ENCODE measurements around the gene DBF4B.
"Not testable (repeated sequence)": the region's sequence is repeated elsewhere in the genome, so short reads cannot be mapped to it uniquely, and the experiment has no call there.

Gene DBF4B

DNA sequence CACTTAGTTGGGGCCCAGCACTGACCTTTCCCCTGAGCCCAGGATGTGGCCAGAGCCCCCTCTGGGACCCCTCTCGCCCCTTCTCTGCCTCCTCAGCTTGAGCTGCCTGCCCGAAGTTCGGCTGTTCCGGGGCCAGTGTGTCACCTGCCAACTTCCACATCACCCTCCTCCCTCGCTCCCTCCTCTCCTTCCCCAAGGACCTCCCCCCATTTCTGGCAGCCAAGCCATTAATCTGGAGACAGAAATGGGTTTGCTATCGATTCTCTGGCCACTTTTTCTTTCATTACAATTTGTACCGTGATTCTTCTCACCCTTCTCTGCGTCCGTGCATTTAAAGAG lies 41.5 kb downstream of the DBF4B start:
- TF ChIP-seq SUZ12 (IDR thresholded peaks at IDR 0.05) (no peak), ZNF384 (IDR thresholded peaks at IDR 0.05) (no peak), NFRKB (IDR thresholded peaks at IDR 0.05) (no peak), L3MBTL2 (conservative IDR thresholded peaks at IDR 0.05) (no peak)
- DNase-seq (ENCODE audit: extremely low spot score), result no peak
- ChIA-PET CTCF (no interaction called here), POLR2A (interaction anchor here (2.0 kb wide), 1 partner anchor 9 kb away, joined by 11 read pairs; the partner anchor contains the start of gene ADAM11)

- CTCF ChIA-PET, result no interaction called here
- DNase-seq (ENCODE audit: extremely low spot score), result no peak
- TF ChIP-seq ELF4 (IDR thresholded peaks at IDR 0.05) (no peak), FOXK2 (IDR thresholded peaks at IDR 0.05) (no peak), LEF1 (IDR thresholded peaks at IDR 0.05; ENCODE audit: borderline replicate concordance) (no peak), ZNF384 (IDR thresholded peaks at IDR 0.05) (no peak), NFRKB (IDR thresholded peaks at IDR 0.05) (no peak), CTBP1 (IDR thresholded peaks at IDR 0.05; ENCODE audit: borderline replicate concordance) (no peak), L3MBTL2 (conservative IDR thresholded peaks at IDR 0.05) (no peak), PKNOX1 (IDR thresholded peaks at IDR 0.05) (no peak), BHLHE40 (IDR thresholded peaks at IDR 0.05; ENCODE audit: borderline replicate concordance) (no peak), SUZ12 (IDR thresholded peaks at IDR 0.05) (no peak), HDGF (IDR thresholded peaks at IDR 0.05; ENCODE audit: borderline replicate concordance) (no peak), FOXM1 (IDR thresholded peaks at IDR 0.05; ENCODE audit: borderline replicate concordance) (no peak), TARDBP (IDR thresholded peaks at IDR 0.05) (no peak), SP1 (IDR thresholded peaks at IDR 0.05) (no peak), ARNT (IDR thresholded peaks at IDR 0.05) (no peak), FOXA1 (IDR thresholded peaks at IDR 0.05) (no peak)
- POLR2A ChIA-PET, result no interaction called here
Observed at GRCh38 chr17:44751331-44751730, 42.9 kb downstream of the DBF4B start.

- CTCF ChIA-PET, result interaction anchor here (1.4 kb wide), 1 partner anchor 168 kb away, joined by 3 read pairs; no protein-coding TSS in a partner anchor
- TF ChIP-seq BHLHE40 (IDR thresholded peaks at IDR 0.05; ENCODE audit: borderline replicate concordance) (no peak), L3MBTL2 (conservative IDR thresholded peaks at IDR 0.05) (no peak), ELF4 (IDR thresholded peaks at IDR 0.05) (no peak), SUZ12 (IDR thresholded peaks at IDR 0.05) (no peak), CTBP1 (IDR thresholded peaks at IDR 0.05; ENCODE audit: borderline replicate concordance) (no peak), FOXK2 (IDR thresholded peaks at IDR 0.05) (no peak), ARNT (IDR thresholded peaks at IDR 0.05) (no peak), LEF1 (IDR thresholded peaks at IDR 0.05; ENCODE audit: borderline replicate concordance) (no peak), ZNF384 (IDR thresholded peaks at IDR 0.05) (no peak)
- POLR2A ChIA-PET, result no interaction called here
- DNase-seq (ENCODE audit: extremely low spot score), result no peak
Observed at GRCh38 chr17:44751806-44752205, 43.3 kb downstream of the DBF4B start.

DNA sequence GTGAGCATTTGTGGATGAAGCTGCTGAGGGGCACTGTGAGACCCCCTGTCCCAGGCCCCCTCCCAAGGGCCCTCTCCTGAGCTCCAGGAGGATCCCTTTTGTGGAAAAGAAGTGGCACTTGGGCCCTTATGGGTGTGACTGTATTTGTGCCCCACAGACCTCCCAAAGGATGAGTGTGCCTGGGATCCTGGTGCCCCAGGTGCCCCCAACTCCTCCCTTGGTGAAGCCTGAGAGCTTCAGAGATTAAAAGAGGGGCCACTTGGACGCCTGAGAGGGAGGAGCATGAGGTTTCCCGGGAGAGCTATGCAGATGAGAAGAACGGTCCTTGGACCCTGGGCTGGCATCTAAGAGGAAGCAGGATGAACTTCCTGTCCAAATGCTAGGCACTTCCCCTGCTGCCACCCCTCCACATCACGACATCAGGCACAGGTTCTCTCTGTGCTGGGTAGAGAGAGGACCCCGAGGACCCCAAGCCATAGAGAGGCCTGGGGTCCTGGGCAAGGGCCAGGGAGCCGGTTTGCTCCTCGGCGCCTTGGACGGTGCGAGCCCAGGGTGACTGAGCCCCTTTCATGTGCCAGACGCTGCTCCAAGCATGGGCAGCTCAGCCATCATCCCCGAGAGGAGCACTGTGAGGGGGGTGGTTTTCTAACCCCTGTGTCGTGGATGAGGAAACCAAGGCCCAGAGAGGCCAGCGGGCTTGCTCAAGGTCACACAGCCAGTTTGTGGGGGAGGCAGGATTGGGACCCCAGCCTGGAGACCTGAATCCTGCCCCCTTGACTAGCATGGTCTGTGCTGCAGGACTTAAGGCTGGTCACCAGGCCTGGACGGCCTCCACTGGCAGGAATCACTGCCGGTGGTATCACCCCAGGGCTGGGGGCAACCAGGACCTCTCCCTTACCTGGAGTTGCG lies 44.7 kb downstream of the DBF4B start:
- no peak for TF ChIP-seq BHLHE40 (IDR thresholded peaks at IDR 0.05; ENCODE audit: borderline replicate concordance)
- TF ChIP-seq CTBP1 (IDR thresholded peaks at IDR 0.05; ENCODE audit: borderline replicate concordance), result no peak
- no peak for TF ChIP-seq ZNF384 (IDR thresholded peaks at IDR 0.05)
- no peak for TF ChIP-seq LEF1 (IDR thresholded peaks at IDR 0.05; ENCODE audit: borderline replicate concordance)
- no peak for TF ChIP-seq PKNOX1 (IDR thresholded peaks at IDR 0.05)
- no peak for TF ChIP-seq L3MBTL2 (conservative IDR thresholded peaks at IDR 0.05)
- TF ChIP-seq ARNT (IDR thresholded peaks at IDR 0.05), result no peak
- TF ChIP-seq HDGF (IDR thresholded peaks at IDR 0.05; ENCODE audit: borderline replicate concordance), result no peak
- no peak for TF ChIP-seq FOXM1 (IDR thresholded peaks at IDR 0.05; ENCODE audit: borderline replicate concordance)
- no peak for TF ChIP-seq FOXK2 (IDR thresholded peaks at IDR 0.05)
- TF ChIP-seq TARDBP (IDR thresholded peaks at IDR 0.05), result no peak
- DNase-seq (ENCODE audit: extremely low spot score), result no peak
- ChIA-PET CTCF (interaction anchor here (1.4 kb wide), 1 partner anchor 167 kb away, joined by 3 read pairs; no protein-coding TSS in a partner anchor), POLR2A (no interaction called here)

DNA sequence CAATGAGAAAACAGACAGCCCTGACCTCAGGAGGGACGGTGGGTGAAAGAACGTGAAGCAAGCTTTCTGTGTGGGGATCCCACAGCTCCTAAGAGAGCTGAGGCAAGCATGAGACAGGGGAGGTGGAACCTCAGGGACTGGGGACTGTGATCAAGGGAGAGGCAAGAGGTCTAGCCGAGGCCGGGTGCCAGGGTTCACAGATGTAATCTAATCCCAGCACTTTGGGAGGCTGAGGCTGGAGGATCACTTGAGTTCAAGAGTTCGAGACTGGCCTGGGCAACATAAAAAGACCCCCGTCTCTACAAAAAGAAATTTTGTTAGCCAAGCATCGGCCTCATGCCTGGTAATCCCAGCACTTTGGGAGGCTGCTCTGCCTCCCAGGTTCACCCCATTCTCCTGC lies 45.8 kb downstream of the DBF4B start:
- CTCF ChIA-PET, result interaction anchor here (0.9 kb wide), 1 partner anchor 16 kb away, joined by 3 read pairs; no protein-coding TSS in a partner anchor
- no peak for DNase-seq (ENCODE audit: extremely low spot score)
- TF ChIP-seq ARNT (IDR thresholded peaks at IDR 0.05) (no peak), PKNOX1 (IDR thresholded peaks at IDR 0.05) (no peak), SUZ12 (IDR thresholded peaks at IDR 0.05) (no peak), FOXA1 (IDR thresholded peaks at IDR 0.05) (no peak), L3MBTL2 (conservative IDR thresholded peaks at IDR 0.05) (no peak), CTBP1 (IDR thresholded peaks at IDR 0.05; ENCODE audit: borderline replicate concordance) (no peak), HDGF (IDR thresholded peaks at IDR 0.05; ENCODE audit: borderline replicate concordance) (no peak), BHLHE40 (IDR thresholded peaks at IDR 0.05; ENCODE audit: borderline replicate concordance) (no peak), NFRKB (IDR thresholded peaks at IDR 0.05) (no peak)
- POLR2A ChIA-PET, result no interaction called here

DNA sequence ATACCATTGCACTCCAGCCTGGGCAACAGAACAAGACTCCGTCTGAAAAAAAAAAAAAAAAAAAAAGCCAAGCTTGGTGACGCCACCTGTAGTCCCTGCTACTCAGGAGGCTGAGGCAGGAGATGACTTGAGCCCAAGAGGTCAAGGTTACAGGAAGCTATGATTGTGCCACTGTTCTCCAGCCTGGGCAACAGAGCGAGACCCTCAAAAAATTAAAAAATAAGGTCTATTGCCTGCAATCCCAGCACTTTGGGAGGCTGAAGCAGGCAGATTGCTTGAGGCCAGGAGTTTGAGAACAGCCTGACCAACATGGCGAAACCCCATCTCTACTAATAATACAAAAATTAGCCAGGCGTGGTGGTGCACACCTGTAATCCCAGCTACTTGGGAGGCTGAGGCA lies 46.7 kb downstream of the DBF4B start:
- CTCF ChIA-PET; DNase-seq (ENCODE audit: extremely low spot score); POLR2A ChIA-PET: not testable (repeated sequence)

Data from HEK293T (cell line).